H1 (cell line): Measurements from ENCODE around the gene CHST10. TPM values are rescaled to one million over a fixed set of nuclear protein-coding genes. Genes with fewer than 3 reads are reported as not detected.

Experiments used
- BCL11A ChIP-seq, 2 experiments: IDR thresholded peaks; one replicate each; pipeline ENCODE4 v1.6.1; 2011; ENCODE audit warnings: low read depth in 2 of 2, low read length in 2 of 2, mild to moderate bottlenecking in 2 of 2
- polyA plus RNA-seq, 7 experiments: library from polyadenylated mRNA; depleted of rRNA in 3 of 7; stranded (reverse) in 5 of 7; unstranded in 2 of 7; fragments of >200 nt in 5 of 7; fragments of 200-250 nt in 2 of 7; gene quantifications; 1 replicate in 5 of 7; 2 replicates in 1 of 7; 4 replicates in 1 of 7; pipeline versions ENCODE4 v1.2.1 to v1.2.3, GENCODE V29; 2011 to 2013; ENCODE audit warnings: missing spikeins in 2 of 7, mixed read lengths in 2 of 7
- total RNA-seq: library from RNA; stranded (reverse); fragmentation: NEBNext Ultra II Directional; extraction: Animal tissue kit (Norgen Biotek cat#: 25700); gene quantifications from 2 replicates; pipeline ENCODE4 v1.2.1, GENCODE V29; 2021

CHST10 gene
- total and polyA plus RNA-seq, 2 of the 8 experiments (the other 6 are each of a cell fraction or from before 2014, with no cell fraction given), result 27.3 to 29.1 TPM

DNA sequence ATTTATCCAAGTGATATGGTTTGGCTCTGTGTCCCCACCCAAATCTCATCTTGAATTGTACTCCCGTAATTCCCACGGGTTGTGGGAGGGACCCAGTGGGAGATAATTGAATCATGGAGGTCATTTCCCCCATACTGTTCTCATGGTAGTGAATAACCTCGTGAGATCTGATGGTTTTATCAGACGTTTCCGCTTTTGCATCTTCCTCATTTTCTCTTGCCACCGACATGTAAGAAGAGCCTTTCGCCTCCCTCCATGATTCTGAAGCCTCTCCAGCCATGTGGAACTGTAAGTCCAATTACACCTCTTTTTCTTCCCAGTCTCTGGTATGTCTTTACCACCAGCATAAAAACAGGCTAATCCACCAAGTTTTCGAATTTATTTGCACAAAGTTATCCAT, 20.3 kb upstream of the CHST10 start (continued):
- TF ChIP-seq BCL11A (IDR thresholded peaks at IDR 0.05; ENCODE audit: low read depth in 2 of 2, low read length in 2 of 2), result no peak
